PFSK-1 (cell line): ENCODE data around the gene RHBDD2.

ENCODE experiments used
- FOXP2 ChIP-seq: optimal IDR thresholded peaks from 2 replicates; pipeline ENCODE3; 2011; ENCODE audit warnings: borderline replicate concordance, control low read depth, inconsistent platforms; ENCODE audit not compliant: insufficient read depth; ENCODE audit errors: extremely low read length, extremely low read depth
- POLR2AphosphoS5 ChIP-seq: IDR thresholded peaks from 2 replicates; pipeline ENCODE4 v1.6.1; 2012; ENCODE audit warnings: low read depth, mild to moderate bottlenecking, control low read depth, low read length, moderate library complexity
- REST ChIP-seq, 2 experiments: IDR thresholded peaks; 2 replicates each; pipeline versions ENCODE4 v1.6.1 to v1.8.0; 2011 to 2012; ENCODE audit warnings: low read depth in 2 of 2, low read length in 2 of 2, control low read depth in 1 of 2, inconsistent platforms in 1 of 2, mild to moderate bottlenecking in 1 of 2, moderate library complexity in 1 of 2; ENCODE audit not compliant: insufficient read depth in 1 of 2
- SIN3A ChIP-seq: IDR thresholded peaks from 2 replicates; pipeline ENCODE4 v1.6.1; 2012; ENCODE audit warnings: mild to moderate bottlenecking, low read length, moderate library complexity, borderline replicate concordance; ENCODE audit not compliant: insufficient read depth
- TAF1 ChIP-seq: IDR thresholded peaks from 2 replicates; pipeline ENCODE4 v1.6.1; 2012; ENCODE audit warnings: low read length, control low read depth, borderline replicate concordance; ENCODE audit not compliant: insufficient read depth

The RHBDD2 gene

GRCh38 chr7:75891815-75892411, 13.1 kb downstream of the RHBDD2 start:
- TF ChIP-seq TAF1: no peak
- no peak for TF ChIP-seq FOXP2
- TF ChIP-seq POLR2AphosphoS5: no peak
- no peak for TF ChIP-seq REST (IDR thresholded peaks at IDR 0.05; ENCODE audit: insufficient read depth in 1 of 2, low read depth in 2 of 2, low read length in 2 of 2)
- no peak for TF ChIP-seq SIN3A

DNA sequence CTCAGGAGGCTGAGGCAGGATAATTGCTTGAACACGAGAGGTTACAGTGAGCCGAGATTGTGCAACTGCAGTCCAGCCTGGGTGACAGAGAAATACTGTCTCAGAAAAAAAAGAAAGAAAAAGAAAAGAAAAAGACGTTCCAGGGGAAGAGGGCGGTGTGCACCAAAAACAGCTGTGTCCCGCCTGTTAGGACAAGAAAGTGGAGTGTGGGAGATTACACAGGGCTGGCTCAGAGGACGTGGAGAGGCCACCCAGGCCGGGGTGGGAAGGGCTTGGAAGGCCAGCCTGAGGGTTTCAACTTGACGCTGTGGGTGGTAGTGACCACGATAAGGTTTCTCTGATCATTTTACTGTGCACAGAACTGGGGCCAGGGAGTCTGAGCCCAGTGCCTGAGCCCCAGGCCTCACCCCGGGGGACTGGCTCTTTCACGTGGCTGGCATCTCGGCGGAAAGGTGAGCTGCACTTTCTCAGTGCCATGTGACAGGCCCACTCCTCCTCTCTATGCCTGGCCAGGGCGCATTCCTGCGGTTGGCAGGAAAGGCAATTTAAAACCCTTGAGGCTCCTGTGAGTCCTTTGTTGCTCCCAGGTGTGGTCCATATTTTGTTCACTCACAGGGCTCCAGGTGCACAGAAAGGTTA, 13.9 kb downstream of the RHBDD2 start:
- TF ChIP-seq FOXP2 (no peak), REST (IDR thresholded peaks at IDR 0.05; ENCODE audit: insufficient read depth in 1 of 2, low read depth in 2 of 2, low read length in 2 of 2) (no peak), POLR2AphosphoS5 (no peak), TAF1 (no peak), SIN3A (no peak)

DNA sequence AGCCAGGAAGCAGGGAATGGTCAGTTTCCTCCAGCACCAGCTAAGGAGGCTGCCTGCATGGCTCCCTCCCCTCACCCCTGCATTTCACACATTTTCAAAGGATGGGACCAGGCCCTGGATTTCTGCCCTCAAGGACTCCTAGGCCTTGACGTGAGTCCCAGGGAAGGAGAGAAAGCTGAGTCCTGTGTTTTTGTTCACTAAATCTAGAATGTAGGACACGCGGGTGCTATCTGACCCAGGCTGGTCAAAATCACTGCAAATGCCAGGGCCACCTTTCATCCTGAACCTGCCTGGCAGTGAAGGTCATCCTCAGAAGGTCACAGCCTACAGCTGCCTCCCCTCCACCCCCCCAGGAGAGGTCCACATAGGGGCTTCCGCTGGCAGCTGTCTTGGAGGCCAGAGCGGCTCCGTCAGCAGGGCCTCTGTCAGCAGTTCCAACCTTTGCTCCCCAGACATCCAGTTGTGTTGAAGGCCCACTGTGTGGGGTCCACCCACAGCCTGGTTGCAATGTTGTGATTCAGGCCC, 18.0 kb downstream of the RHBDD2 start:
- TF ChIP-seq POLR2AphosphoS5: no peak

GRCh38 chr7:75900617-75901315, 21.9 kb downstream of the RHBDD2 start:
- TF ChIP-seq POLR2AphosphoS5 (no peak), REST (IDR thresholded peaks at IDR 0.05; ENCODE audit: insufficient read depth in 1 of 2, low read depth in 2 of 2, low read length in 2 of 2) (no peak), FOXP2 (no peak), TAF1 (no peak), SIN3A (no peak)

- TF ChIP-seq FOXP2 (no peak), REST (IDR thresholded peaks at IDR 0.05; ENCODE audit: insufficient read depth in 1 of 2, low read depth in 2 of 2, low read length in 2 of 2) (no peak), SIN3A (no peak), POLR2AphosphoS5 (no peak), TAF1 (no peak)
Observed at GRCh38 chr7:75905785-75906604, 27.2 kb downstream of the RHBDD2 start.
